ENCODE results near the gene CWH43.
"Not testable (repeated sequence)": the region's sequence is repeated elsewhere in the genome, so short reads cannot be mapped to it uniquely, and the experiment has no call there.

Gene CWH43

DNA sequence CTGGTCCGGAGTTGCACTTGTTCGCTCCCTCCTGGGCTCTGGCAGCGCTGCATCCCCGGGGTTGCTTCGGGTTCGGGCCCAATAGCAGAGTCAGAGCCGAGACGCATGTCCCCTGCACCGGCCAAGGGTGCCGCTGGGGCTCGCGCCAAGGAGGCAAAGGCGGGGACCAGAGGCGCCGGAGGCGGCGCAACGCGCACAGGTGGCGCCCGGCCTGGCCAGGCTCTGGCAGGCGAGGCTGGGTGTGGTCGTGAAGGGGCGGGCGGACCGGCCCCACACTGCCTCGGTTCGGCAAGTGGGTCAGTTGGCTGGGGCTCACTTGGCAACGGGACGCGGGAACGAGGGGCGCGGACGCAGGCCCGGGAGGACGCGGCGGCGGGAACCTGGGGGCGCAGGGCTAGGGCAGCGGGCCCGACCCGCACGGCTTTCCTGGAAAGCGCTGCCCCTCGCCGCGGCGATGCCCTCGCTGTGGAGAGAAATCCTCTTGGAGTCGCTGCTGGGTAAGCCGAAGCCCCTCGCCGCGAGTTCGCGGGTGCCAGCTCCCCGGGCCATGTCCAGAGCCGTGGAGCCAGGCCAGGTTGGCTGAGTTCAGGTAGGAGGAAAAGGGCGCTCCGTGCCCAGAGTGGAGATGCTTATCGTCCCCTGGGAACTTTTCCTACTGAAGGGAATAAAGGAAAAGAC is at the start of gene CWH43:
Gene CWH43, plus strand, starts transcription at position 300 of the 678 bp plus-strand sequence. Its CDS starts 155 bp downstream, at position 455.
- no peak for DNase-seq

DNA sequence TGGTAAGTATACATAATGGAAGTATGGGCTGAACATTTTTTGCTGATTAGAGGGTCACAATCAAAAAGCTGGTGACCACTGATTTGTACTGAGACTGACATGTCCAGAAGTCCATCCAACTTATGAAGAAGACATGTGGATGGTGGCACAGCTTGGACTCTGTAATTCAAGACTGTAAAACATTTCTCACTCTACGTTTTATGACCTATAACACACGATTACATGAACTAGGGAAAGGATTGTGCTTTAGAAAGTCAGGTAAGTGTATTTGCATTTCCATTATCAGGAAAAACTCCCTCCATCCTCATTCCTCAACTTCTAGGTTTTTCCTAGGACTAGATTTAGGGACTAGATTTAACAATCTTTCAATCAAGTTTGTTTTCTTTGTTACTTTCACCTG is 49.0 kb upstream of the CWH43 start:
- DNase-seq: no peak

DNA sequence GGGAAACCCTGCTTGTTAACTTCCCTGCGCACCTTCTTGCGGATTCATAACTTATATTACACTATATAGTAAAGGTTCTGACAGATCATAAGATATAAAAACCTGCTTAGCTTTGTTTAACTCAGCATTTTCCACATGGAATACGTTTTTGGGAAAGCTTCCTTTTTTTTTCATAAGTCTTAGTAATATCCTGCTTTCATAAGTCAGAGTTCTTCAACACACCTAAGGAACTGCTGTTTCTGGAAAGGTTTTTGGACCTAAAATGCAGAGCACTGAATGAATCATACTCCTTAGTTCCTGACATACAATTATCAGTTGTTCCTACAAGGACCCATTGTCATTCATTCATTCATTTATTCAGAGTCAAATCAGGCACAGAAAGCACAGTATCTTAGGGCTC is 47.2 kb upstream of the CWH43 start:
- DNase-seq: no peak

DNA sequence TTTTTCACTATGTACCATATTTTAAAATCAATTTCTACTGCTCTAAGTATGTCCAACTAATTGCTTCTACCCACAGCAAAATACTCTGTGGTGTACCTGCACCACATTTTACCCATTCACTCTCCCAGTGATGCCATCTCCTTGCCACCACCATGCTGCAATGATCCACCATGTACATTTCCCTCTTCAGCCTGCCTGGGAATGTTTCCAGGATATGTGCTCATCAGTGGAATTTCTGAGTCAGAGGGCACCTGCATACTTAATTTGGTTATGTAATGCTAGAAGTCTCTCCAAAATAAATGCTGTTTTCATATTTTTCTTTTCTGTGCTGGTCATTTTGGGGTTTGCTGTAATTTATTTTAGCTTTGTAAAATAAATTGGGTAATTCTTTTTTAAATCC is 46.3 kb upstream of the CWH43 start:
- peak; percentile 74 for DNase-seq

DNA sequence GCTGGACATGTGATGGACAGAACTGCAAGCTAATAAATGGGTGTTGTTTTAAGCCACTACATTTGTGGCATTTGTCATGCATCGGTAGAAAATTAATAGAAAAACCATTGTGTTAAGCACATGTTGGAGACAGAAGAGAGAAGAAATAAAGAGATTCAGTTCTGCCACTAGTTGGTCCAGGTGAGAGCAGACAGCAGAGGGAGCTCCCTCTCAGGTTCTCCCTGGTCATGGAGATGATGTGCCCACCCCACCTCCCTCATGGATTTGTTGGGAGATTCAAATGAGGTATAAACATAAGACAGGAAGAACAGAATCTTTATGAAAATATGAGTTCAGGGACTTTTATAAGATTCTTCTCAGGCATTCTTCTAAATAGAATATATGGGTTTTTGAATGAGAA is 42.7 kb upstream of the CWH43 start:
- no peak for DNase-seq

DNA sequence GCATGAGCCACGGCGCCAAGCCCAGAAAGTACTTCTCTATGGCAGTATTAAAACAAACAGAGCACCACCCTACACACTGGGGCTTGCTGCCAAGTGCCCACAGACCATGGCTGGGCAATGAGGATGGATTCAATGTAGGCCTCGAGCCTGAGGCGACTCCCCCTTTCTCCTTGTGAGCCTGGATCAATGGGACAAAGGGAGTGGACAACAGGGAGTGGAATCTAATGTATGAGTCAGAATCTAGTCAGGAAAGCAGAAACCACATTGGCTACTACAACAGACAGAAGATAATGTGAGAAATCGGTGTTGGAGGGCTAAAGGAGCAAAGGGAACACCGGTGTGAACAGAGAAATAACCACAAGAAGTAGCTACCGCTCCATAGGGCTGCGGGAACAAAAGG is 41.8 kb upstream of the CWH43 start:
- no peak for DNase-seq

DNA sequence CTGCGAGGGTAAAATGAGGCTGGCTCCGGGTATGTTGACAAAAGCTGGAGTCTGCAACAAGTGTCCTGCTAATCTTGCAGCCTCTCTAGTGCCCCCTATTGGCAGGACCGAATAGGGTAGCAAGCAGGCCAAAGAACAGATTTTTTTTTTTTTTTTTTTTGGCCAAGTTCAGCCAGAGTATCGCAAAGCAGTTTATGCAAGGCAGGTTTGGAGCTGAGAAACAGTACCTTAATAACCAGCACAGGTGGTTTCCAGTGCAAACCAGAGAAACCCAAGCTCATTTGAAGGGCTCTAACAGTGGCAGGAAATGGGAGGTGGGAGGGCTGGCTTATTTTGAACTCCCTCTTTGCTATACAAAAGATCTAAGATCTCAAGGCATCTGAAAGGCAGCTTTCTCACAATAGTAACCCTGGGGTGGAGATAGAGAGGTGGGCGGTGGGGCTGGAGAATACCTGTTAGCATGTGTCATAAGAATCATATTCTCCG is 41.3 kb upstream of the CWH43 start:
- DNase-seq: no peak

DNA sequence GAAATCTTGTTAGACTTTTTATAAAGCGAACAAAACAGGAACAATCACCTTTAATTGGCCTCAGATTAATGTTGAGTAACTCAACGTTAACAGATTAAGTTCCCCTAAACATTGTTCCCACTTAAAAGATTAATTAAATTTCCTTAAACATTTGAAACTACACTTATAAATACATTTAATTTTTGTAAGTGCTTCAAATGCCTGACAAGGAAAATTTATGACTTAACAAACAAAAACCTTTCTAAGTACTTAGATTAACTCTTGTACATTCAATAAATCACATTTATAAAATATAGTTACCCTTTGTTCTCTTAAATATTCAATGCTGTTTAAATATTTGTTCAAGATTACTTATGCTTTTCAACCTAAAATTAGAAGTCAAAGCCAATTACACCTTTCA is 40.1 kb upstream of the CWH43 start:
- no peak for DNase-seq

DNA sequence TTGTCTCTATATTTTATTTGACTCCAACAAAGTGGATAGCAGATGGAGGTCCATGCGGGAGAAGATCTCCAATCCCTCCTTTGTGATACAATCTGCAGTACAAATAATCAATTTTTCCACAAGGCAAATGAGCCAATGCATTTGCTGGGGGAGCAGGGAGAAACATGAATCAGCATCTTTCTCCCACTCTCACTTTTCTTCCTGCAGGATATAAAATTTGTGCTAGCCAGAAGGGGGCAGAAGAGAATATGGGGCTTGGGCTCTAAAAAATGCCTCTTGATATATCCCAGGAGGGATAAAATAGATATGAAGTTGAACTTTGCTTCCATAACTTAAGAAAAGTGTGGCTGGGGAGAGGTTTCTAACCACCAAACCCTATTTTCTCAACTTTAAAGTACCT is 38.3 kb upstream of the CWH43 start:
- DNase-seq: no peak

DNA sequence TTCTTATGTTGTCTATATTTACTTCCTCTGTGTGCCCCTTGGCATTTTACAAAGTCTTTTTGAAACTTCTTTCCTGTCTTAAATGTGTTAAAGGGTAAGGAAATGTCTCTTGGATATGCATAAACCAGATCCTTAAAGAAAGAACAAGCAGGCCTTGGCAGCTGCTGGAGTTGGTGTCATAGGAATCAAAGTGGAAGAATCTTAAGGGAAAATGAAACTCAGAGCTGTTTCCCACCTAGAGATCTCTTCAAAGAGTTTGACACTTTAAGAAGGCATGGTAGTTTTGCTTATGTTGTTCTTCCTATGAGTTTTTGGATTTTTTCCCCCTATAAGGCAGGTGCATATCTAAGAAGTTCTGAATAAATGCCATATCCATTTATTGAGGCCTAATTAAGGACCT is 37.0 kb upstream of the CWH43 start:
- no peak for DNase-seq

DNA sequence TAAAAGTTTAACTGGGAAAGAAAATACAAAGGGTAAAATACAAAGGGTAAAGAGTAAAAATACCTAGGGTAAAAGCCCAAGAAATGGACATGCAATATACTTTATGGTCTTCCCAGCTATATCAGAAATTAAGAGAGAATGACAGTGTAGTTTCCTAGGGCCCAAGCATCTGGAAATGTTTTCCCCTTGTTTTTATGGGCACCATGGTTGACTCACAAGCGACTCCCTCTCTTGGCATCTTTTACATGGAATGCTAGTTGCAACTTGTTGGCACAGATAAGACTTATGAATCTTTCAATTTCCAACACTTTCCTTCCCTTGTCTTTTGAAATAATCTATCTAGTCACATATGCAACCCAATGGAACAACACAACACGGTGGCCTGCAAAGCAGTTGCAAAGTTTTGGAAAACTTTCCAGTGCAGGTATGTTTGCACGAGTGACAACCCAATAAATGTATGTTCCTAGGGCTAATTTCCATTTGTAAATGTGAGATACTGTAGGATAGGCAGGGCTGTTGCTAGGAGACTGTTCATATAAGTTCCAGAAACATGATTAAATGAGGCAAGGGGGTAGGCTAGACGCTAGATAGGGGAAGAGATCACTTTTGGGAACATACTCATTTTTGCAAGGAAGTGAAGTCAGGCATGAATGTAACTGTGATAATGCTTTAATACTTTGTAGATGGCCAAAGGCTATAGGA is 36.4 kb upstream of the CWH43 start:
- DNase-seq: peak; percentile 10

DNA sequence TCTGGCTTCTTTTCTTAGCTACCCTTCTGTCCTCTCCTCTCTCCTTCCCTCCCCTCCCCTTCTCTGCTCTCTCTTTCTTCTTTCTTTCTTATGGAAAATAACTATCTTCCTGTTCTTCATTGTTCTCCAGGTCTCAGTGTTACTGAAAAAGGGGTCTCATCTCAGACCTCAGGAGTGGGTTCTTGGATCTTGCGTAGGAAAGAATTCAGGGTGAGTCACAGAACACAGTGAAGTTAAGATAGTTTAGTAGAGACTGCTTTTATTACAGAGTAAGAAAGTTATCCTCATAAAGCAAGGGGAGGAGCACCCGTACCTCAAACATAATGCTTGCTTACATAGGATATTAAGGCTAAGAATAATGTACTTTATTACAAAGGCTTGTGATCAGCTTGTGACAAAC is 31.8 kb upstream of the CWH43 start:
- peak; percentile 9 for DNase-seq

DNA sequence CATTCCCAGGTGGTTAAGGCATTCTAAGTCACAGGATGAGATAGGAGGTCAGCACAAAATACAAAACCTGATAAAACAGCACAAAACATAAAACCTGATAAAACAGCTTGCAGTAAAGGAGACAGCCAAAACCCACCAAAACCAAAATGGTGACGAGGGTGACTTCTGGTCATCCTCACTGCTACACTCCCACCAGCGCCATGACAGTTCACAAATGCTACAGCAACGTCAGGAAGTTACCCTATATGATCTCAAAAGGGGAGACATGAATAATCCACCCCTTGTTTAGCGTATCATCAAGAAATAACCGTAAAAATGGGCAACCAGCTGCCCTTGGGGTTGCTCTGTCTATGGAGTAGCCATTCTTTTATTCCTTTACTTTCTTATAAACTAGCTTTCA is 28.7 kb upstream of the CWH43 start:
- not testable (repeated sequence) for DNase-seq

DNA sequence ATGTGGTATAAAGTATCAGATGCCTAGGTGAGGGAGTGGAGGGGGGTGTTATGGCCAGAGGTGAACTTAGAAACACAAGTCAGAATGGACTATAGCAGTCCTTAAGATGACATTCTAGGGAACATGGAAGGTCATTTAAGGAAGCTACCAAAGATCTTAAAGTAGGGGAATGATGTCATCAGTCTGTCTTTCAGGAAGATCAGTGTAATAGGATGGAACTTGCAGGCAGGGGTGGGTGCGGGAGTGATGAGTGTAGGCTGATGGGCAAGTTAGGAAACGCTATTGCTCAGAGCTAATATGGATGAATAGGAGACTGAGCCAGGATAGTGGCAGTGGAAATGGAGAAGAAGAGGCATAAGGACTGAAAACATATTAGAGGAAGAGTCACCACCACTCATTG is 27.5 kb upstream of the CWH43 start:
- no peak for DNase-seq

DNA sequence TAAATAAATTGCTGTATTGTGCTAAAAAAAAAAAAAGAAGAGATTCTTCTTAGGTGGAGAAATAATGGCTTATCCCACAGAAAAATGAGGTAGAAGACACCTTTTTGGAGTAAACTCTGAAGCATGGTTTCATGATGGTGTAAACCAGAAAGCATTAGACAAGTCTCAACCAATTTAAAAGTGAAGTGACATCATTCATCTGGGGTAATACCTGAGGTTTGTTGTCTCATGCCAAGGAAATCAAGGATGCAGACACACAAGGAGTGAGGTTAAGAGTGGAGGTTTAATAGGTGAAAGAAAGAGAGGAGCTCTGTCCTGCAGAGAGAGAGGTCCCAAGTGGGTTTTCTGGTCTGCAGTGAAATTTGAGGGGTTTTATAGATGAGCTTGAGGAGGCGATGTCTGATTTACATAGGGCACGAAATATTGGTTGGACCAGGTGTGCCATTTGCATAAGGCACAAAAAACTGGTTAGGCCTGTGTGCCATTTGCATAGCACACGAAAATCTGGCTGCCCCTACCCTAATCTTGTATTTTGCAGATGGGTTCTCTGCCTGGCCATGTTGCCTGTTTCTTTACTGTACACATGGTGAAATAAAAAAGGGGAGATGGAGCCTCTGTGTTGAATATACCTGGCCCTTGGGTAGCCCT is 25.0 kb upstream of the CWH43 start:
- no peak for DNase-seq

DNA sequence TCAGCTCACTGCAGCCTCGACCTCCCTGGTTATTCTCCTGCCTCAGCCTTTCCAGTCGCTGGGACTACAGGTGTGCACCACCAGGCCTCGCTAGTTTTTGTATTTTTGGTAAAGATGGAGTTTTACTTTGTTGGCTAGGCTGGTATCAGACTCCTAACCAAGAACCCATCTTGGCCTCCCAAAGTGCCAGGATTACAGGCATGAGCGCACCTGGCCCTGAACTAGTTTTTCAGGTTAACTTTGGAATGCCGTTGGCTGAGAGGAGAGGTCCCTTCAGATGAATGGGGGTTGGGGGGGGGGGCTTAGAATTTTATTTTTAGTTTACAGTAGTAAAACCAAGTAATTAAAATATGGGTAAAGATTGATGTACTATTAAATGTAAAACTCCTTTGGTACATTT is 23.4 kb upstream of the CWH43 start:
- no peak for DNase-seq

DNA sequence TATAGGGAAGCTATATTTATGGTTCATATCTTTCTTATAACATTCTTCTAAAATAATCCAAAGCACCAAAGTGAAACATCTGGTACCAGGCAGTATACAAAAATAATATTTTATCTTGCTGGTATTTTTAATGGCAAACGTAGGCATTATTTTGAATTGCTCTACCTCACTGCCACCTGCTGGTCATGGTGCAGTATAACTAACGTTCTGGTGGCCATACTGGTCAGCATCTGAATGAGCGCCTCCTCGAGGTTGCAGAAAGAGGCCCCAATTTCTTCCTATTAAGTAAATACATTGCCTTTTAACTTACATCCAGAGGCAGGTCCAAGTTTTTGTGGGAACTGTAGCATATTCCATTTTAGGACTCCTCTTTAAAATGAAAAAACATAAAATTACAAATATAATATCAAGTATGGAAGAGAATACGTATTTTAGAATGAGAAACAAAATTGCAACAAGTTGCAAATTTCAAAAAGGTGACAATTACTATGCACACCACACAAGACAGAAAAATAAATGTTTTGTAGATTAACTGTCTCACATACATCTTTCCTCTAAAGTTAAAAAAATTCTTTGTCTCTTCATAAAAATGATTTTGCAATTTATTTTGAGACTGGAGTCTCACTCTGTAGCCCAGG is 22.9 kb upstream of the CWH43 start:
- peak; percentile 88 for DNase-seq

DNA sequence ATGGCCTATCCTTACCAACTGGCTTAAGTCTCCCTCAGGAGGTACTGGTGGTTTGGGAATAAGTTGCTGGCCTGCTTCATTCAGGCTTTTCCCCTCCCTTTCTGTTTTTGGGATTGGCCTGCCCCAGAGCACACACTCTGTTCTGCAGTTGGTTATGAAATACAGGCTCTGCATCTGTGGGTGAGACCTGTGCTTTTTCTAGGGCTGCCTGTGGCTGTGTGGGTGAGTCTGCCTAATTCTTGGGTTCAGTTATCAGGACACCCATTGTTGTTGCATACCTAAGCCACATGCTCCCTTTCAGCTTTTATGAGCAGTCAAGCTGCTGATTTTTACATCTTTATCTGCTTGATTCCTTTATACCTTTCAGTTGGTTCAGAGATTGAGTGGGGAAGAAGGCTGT is 19.0 kb upstream of the CWH43 start:
- DNase-seq: no peak

DNA sequence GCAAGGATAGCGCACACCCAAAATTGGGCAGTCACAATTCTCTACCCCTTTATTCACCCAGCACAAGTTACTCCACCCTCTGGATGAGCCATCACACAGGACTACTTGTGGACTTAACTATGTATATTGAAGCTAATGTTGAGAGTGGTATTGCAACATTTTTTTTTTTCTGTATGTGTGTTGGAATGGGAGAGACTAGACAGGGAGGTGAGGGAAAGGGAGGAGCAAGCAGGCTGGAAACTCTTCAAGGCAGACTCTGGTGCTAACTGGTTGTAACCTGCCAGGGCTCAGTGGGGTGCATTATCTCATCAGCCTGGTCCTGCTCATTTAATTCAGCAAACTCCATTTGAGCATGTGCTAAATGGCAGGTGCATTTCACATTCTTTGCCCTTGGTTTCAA is 18.4 kb upstream of the CWH43 start:
- peak; percentile 16 for DNase-seq

DNA sequence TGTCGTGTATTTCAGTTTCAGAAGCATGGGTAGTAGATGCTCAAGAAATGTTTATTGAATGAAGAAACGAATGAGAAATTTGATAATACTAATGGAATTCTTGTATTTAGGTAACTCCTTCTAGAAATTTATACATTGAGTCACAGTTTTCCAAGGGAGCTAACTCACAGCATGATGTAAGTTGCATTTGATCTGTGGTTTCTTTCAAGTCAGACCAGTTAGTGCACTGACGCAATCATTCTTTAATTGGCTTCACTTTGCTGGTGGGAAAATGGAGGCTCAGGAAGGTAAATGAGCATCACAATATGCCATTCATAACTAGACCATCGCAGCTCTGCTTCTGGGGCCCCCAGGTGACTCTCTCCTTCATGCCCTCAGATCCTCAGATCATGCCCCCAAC is 17.3 kb upstream of the CWH43 start:
- peak; percentile 80 for DNase-seq

DNA sequence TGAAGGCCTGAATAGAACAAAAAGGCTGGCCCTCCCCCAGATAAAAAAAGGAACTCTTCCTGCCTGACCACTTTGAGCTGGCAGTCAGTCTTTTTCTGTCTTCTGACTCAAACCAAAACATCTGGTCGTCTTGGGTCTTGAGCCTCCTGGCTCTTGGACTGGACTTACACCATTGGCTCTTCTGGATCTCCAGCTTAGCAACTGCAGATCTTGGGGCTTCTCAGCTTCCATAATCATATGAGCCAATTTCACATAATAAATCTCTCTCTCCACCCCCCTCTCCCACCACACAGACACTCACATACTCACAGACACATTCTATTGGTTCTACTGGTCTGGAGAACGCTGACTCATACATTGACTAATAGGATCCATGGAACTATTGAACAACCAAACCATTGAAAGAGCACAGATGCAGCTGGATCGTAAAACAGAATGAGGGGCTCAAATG is 15.6 kb upstream of the CWH43 start:
- peak; percentile 94 for DNase-seq

DNA sequence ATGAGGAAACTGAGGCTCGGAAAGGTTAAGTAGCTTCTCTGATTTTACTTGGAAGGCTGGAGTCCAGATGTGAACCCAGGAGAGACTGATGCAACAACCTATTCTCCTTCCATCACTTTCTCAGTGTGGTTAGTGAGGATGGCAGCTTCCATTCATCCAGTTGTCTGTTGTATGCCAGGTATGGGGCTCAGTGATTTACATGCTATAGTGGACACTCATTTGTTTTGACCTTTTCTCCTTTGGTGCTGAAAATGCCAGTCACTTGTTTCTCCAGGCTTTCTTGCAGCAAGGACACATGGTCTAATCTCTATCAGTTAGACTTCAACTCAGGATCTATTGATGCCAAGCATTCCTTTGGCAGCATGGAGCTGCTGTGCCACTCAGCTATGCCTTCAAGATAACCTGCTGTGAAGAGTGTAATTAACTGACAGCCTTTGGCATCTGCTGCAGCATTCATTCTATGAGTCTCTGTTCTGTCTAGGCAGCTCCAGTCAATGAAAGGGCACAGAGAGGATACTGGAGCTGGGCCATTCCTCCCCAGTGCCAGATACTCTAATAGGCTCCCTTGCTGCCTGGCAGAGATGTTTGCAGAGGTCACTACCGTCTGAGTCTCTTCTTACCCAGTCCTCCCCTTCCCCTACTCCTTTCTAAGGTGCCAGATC is 11.0 kb upstream of the CWH43 start:
- no peak for DNase-seq

DNA sequence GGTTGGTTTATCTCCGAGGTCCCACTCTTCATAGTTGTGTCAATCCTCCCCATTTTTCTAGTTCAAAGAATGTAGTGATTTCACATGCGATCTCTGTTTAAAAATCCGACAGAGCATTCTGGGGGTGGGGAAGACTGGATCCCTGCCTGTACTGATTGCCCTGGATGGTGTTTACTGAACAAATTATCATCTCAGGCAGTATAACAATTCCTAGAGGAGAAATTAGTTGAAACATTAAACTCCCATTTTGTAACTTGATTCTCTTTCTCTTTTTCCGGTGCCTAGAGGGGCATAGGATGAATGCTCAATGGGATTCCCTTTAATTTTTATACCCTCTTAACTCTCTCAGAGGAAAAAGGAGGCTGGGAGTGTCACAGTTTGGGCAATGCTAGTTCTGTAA is 10.0 kb upstream of the CWH43 start:
- no peak for DNase-seq
